GM21423 (cell line): ENCODE results near the gene BCKDHB.

Experiments
- ATAC-seq: cut with Tn5 transposase; IDR thresholded peaks from one replicate; pipeline ENCODE4 v1.9.1; 2021; ENCODE audit warnings: mild to moderate bottlenecking, moderate library complexity; ENCODE audit not compliant: unreplicated experiment

Gene BCKDHB

DNA sequence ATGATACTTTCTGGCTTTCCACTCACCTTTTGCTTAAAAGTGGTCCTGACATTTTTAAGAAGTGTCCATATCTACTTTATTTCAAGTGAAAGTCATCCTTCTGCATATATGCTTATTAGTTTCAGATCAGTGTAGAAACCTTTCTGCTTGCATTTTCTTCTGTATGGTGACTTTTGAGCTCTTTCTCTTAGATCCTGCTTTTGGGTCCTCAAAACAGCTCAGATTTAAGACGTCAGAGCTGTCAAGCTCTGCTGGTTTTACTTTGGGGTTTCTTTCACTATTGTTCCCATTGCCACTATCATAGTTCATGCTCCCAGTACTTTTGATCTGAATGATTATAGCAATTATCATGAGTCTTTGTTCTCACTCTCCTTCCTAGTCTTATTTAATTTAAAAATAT lies 41.7 kb downstream of the BCKDHB start:
- no peak for ATAC-seq

DNA sequence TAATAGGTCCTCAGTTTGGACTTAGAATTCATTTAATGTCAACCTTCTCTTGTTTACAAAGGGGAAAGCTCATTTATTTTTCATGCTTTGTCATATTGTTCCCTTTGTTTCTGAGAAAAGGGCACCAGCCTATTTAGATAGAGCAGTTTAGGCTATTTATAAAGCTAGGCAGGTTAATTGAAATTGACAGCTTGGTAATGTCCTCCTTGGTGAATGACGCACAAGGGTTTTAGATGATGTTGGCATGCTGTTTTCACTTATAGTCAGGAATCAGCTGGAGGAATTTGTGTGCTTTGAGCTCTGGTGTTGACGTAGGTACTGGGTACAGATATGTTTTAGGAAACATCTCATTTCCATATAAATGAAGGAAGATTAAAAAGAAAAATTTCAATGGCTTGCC lies 45.2 kb downstream of the BCKDHB start:
- no peak for ATAC-seq

DNA sequence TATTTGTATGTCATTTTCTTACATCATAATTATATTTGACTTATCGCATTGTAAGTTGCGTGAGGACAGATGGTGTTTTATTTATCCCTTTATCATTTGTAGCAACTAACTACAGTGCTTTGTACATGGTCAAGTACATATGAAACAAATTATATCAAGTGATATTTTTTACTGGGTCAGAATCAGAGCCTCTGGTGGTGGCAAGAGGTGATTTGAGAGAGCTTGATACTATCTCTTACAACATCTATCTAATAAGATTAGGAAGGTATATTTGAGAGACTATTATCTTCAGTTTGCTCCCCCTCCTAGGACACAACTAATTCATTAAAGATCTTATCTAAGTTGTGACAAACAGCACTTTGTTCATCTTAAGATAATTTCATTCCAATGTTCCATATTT lies 47.7 kb downstream of the BCKDHB start:
- no peak for ATAC-seq

DNA sequence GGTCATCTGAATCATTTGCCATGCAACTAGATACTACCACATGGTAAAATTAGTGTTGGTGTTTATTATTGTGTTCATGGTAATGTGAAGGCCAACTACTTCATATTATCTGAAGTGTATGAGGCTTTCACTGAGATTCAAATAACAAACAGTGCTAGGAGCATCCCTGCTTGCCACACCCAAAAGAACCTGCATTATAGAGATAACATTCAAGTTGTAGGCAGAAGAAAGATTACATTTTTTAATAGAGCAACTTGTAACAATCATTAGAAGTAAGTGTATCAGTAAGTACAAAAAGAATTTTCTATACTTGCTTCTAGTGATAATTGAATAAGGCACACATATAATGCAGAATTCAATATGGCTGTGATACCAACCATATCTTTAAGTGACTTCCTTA lies 49.8 kb downstream of the BCKDHB start:
- ATAC-seq = no peak

DNA sequence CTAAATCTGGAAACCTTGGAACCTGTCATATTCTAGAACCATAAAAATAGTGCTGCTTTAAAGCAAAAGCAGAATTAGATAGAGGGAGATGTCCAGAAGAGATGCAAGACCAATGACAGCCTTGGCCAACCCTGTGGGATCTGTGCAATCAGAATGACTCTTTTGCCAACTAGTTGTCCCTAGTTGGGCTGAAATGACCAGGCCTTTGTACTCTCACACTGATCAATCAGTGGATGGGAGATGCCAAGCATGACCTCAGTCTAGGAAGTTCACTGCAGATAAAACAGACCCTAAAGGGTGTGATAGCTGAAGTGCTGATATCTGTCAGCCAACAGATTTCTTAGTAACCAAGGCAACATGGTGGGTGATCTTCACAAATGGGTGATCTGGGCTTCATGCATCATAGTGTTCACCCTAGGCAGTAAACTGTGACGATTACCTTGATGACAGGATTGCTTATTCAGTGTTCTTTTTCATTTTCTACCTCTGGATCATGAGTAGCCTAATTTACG lies 52.1 kb downstream of the BCKDHB start:
- no peak for ATAC-seq

DNA sequence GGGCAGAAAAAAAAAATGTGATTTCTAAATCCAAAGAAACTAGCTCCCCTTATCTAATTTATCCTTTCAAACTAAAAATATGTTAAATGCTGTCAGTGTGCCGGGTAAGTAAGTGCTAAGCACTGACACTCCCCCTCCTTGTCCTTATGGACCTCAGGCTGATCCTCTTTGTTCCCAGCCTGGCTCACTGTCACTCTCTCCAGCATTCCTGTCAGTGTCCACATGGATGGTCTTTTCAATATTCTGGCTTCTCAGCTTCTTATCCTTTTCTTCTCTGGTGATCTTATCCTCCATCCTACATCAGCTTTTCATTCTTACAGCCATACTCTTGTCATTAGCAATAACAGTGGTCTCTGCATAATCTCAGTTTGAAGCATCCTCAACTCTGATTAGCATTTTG lies 55.0 kb downstream of the BCKDHB start:
- ATAC-seq = no peak

DNA sequence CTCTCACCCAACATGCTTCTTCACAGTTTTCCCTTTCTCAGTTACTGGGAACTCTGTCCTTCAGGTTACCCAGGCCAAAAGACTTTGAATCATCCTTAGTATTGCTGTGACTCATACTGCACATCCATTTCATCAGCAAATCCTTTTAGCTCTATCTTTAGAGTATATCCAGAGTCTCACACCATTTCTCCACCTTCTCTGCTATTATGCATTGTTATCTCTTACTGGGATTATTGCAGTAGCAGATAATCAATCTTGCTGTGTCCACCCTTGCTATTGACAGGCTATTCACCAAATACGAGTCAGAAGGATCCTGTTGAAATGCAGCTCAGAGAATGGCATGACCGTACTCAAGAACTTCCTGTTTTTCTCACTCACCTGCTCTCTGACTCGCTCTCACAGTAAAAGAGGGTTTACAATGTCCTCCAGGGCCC lies 57.3 kb downstream of the BCKDHB start:
- peak; percentile 76 for ATAC-seq

DNA sequence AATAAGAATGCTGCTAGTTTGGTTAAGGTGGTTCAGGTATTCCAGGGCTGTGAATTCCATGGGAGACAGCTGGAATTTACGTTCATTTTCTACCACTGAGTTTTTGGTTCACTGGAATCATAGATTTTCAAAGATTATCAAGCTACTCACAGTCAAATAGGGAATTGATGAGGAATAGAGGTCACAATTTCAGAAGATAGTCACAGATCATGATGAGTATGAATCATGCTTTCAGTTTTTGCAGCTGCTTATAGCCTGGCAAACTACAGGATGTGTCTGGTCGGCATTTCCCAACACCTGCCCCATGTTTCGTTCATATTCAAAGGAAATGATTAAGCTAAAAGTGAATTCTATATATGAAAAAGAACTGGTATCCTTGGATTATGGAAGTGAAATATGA lies 58.7 kb downstream of the BCKDHB start:
- peak; percentile 92 for ATAC-seq

DNA sequence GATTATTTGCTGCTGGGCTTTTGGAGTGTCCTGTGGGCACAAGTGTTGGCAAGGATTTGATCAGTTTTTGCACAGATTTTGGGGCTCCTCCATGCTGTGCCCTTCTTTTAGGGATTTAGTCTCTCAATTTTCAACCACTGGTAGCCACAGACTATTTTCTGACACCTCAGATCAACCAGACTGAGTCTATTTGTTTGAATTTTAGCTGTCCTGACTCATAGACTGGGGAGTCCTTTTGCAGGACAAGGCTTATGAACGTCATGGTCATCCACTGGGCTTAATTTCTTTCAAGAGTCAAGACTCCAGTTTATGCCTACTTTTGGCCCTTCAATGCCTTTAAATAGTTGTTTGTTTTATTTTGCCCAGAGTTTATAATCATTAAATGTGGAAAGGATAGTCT lies 59.3 kb downstream of the BCKDHB start:
- no peak for ATAC-seq

DNA sequence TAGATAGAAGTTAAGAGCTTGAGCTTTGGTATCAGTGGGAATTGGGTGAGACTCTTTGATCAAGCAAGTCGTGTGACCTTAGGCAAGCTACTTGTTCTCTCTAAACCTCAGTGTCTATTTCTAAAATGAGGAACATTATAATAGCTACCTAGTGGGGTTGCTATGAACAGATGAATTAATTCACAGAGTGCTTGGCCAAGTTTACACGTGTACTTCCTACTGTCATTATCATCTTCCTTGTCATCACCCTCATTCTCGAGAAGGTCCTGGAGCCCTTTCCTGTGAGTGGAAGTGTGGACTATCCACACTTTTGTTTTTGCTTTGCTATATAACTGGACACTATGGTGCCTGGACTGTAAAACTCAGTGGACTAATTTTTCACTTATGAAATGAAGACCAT lies 64.0 kb downstream of the BCKDHB start:
- ATAC-seq = no peak

DNA sequence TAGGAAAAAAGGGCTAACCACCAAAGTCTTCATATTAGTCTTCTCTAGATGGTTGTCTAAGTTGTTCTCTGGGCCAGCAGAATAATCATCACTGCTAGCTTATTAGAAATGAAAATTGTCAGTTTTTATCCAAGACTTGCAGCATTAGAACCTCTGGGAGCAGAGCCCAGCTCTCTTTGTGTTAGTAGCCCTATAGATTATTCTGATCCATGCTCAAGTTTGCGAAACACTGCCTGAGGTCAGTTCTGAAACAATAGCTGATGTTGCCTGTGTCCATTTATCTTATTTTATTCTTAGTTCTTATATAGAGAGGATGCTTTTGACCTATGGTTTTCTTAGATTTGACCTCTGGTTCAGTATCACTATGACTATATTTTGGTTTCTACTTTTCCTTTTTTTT lies 66.9 kb downstream of the BCKDHB start:
- ATAC-seq = no peak

DNA sequence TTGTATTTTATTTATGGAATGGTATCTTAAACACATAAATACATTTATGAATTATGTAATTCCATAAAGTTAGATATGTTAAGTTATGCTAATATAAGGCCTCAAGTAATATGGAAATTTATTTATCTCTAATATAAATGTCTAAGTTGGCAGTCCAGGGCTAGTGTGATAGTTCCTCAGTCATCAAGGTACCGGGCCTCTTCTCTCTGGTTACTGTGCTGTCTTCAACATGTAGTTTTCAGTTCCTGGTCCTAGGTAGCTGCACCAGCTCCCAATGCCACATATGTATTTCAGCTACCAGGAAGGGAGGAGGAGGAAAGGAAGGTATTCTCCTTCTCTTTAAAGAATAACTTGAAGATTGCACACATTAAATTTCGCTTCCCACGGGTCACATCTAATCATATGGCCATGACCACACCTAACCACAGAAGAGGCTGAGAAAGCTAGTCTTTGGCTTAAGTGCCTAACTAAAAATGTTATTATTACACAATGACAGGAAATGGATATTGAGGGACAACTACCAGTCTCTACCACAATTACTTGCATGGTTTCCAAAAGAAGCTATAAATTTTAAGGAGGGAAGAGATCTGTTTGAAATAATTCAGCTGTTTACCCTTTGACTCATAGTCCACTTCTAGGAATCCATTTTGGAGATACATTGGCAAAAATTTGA lies 68.6 kb downstream of the BCKDHB start:
- ATAC-seq = peak; percentile 80

DNA sequence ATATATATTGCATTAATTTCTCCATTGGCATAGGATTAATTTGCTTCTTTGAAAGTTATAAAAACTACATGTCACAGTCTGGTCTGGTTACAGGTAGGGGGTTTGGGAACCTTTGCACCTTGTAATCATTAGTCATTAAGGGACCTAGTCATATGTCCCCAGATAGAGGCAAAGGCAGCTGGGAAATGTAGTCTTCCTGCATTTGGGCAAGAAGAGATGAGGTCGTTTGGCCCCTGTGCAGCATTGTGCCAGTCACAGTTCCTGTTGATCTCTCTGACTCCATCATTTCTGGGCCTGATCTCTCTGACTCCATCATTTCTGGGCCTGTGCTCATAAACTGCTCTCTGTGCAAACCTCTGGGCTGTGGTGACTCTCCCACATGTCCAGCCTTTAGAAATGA lies 73.2 kb downstream of the BCKDHB start:
- ATAC-seq = no peak

DNA sequence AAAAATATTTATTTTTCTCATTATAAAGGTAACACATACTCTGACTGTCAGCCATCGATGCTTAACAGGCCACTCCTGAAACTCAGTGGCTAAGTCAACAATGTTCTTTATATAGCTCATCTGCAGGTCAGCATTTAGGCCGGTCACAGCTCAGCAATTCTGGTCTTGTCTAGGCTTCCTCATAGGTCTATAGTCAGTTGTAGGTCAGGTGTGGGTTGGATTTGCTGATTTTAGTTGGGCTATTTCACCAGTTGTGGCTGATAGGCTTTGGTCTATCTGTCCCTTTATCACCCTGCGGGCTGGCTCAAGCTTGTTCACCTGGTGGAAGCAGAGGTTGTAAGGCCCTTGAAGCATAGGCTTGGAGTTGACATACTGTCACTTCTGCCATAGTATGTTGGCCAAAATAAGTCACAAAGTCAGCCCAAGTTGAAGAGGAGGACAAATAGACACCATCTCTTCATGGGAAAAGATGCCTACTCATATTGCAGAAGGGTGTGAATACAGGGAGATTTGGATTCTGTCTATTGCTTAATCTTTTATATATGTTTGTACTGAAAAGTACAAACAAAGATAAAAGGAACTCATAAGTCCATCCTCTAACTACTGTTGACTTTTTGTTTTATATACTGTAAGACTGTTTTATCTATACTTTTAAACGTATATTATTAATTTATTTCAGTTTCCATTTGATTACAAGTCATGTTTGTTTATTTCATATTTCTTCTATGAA lies 75.0 kb downstream of the BCKDHB start:
- peak; percentile 69 for ATAC-seq

DNA sequence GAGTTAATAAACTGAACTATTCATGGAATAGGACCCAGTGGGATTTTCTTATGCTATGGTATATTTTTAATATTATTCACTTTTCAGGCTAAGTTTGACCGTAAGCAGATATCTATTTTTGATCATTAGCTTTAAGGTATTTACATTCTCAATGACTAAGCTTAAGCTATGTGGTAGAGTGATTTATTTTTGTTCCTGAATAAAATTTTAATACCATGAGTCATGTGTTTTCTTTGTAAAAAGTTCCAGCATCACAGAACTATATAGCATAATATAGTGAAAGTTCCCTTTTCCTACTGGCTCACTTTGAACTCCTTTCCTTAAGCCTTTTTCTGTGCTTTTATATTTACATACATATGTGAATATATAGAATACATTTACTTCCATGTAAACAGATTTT lies 75.8 kb downstream of the BCKDHB start:
- no peak for ATAC-seq

DNA sequence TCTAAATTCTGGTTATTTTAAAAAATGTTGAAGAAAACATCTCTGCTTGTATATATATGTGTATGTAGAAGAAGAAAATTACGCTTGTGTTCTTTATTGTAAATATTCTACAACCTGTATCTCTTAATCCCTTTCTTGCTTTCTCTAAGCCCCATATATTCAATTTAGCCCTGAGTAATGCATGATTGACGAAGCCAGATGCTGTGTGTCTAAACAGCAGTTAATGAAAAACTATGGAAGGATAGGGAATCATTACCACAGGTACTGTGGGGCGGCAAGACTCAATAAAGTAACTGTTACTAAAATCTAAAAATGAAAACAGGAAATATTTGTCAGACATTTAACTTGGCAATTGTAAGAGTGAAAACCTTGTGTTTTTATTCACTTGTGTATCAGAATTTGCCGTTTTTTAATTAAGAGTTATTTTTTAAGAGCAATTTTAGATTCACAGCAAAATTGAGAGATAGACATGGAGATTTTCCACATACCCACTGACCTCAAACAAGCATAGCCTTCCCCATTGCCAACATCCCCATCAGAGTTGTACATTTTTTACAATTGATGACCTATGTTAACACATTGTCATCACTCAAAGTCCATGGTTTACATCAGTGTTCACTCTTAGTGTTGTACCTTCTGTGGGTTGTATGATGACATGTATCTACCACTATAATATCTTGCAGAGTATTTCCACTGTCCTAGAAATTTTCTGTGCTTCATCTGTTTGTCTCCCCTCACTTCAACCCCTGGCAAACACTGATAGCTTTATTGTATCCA lies 76.7 kb downstream of the BCKDHB start:
- no peak for ATAC-seq

DNA sequence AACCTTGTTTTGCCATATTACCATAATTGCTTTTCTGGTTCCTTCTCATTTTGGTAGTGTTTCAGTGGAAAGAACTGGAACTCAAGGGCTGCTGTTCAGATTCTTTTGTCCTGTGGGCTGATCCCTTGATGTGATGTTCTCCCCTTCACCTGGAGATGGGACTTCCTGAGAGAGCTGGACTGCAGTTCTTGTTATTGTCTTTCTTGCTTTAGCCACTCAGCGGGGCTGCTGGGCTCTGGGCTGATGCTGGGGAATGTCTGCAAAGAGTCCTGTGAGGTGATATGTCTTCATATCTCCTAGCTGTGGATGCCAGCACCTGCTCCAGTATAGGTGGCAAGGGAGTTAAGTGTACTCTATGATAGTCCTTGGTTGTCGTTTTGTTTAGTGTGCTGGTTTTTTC lies 79.0 kb downstream of the BCKDHB start:
- ATAC-seq = no peak

DNA sequence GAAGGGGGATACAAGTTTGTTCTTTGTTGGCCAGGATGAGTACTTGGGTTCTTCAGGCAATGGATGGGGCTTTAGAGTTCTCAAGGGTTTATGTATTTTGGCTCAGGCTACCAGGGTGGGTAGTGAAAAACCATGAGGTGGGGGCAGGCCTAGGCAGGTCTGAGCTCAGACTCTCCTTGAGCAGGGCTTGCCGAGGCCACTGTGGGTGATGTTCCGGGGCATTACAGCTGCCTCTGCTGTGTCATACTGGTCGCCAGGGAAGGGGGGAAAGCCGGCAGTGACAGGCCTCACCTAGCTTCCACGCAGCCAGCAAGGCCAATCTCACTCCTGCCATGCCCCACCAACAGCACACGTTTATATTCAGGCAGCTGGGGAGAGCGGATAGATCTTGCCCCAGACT lies 79.6 kb downstream of the BCKDHB start:
- ATAC-seq = no peak

DNA sequence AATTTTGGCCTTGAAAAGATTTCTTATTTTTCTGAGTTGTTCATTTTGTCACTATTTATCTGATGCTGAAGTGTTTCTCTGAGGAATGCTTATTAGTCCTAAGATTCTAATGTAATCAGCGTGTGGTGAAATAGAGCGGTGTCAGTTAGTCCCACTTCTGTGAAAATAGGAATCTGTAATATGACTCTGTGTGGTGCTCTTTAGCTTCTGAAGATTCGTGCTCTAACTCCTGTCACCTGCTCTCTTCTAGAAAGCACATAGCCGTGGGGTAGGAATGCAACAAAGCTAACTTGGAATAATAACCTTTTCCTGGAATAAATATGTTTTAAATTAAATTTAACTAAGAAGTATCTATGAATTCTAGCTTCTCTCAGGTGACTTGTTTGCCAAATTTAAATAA lies 90.4 kb downstream of the BCKDHB start:
- ATAC-seq = no peak

DNA sequence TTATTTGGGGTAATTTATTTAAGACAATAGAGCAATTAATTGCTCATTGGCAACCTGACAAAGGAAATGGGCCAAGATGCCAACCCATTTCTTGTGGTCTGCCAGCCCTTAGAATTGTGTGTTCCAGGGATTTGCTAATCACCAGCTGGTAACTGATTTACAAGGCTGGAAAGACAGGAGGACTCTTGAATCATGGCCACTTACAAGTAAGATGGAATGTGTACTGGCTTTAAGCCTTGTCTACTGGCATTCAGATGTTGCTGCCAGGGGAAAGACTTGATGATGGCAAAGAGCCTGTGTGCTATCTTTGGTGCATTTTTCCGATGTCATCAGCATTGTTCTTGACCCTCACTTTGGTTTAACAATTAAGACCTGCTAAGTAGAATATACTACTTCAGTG lies 91.0 kb downstream of the BCKDHB start:
- ATAC-seq = no peak

DNA sequence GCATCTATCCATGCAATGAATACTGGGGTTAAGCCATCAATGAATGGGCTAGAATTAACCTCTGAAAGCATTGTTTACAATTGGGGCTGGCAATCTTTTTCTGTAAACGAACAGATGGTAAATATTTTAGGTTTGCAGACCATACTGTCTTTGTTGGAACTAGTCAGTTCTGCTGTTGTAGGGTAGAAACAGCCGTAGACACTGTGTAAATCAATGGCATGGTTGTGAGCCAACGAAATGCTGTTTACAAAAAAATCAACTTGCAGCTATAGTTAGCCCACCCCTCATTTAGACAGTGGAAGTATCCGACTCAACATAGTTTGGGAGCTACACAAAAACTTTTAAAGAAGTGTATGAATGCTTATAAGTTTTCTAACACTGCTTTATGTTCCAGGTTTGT lies 91.5 kb downstream of the BCKDHB start:
- ATAC-seq = no peak

DNA sequence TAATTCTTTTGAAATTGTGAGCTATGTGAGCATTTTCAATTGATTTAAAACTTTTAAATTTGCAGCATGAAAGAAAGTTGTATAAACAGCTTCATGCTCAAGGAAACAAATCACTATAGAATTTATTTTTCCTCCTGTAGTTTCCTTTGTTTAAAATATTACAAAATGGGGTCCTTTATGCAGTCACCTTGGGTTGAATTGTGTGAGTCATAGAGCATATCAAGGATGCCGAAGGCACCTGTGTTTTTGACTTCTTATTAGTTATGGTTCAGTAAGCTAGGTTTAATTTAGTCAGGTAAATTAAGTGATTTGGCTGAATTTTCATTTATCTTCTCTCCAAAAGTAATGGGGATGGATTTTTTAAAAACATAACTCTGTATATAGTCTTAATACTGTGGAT lies 96.8 kb downstream of the BCKDHB start:
- no peak for ATAC-seq
